WTC11 (cell line): ENCODE measurements around the gene GCFC2.
"Not testable (repeated sequence)": the region's sequence is repeated elsewhere in the genome, so short reads cannot be mapped to it uniquely, and the experiment has no call there.

Source experiments
- ATF1 ChIP-seq: sonication (generic); formaldehyde crosslinking; IDR thresholded peaks from 2 replicates; pipeline ENCODE4 v1.8.1; 2023; ENCODE audit warnings: mild to moderate bottlenecking, moderate library complexity, missing genetic modification reagents
- EMX1 ChIP-seq: fragments of 250-450 bp; sonication (Bioruptor Pico); IDR thresholded peaks from 2 replicates; pipeline ENCODE4 v1.8.0; 2021; ENCODE audit warnings: mild to moderate bottlenecking
- FOXK1 ChIP-seq: sonication (generic); formaldehyde crosslinking; IDR thresholded peaks from 2 replicates; pipeline ENCODE4 v1.8.0; 2022; ENCODE audit warnings: mild to moderate bottlenecking, moderate library complexity, missing genetic modification reagents
- SMAD3 ChIP-seq: sonication (generic); formaldehyde crosslinking; IDR thresholded peaks from 2 replicates; pipeline ENCODE4 v1.8.0; 2022; ENCODE audit warnings: missing genetic modification reagents, mild to moderate bottlenecking, borderline replicate concordance
- SP1 ChIP-seq: sonication (generic); formaldehyde crosslinking; conservative IDR thresholded peaks from 2 replicates; pipeline ENCODE4 v1.8.1; 2022; ENCODE audit warnings: missing genetic modification reagents
- ZBTB21 ChIP-seq: sonication (generic); formaldehyde crosslinking; IDR thresholded peaks from 2 replicates; pipeline ENCODE4 v1.8.1; 2023; ENCODE audit warnings: mild to moderate bottlenecking, missing genetic modification reagents, borderline replicate concordance
- TF ChIP-seq, protein P1 (sequence below): fragments of 200-600 bp; IDR thresholded peaks from 2 replicates; pipeline ENCODE4 v1.8.0; 2022; ENCODE audit warnings: antibody characterized with exemption
- TF ChIP-seq, protein P2 (sequence below): sonication (generic); formaldehyde crosslinking; IDR thresholded peaks from 2 replicates; pipeline ENCODE4 v1.8.0; 2022; ENCODE audit warnings: missing genetic modification reagents
- TF ChIP-seq, protein P3 (sequence below): sonication (generic); formaldehyde crosslinking; IDR thresholded peaks from 2 replicates; pipeline ENCODE4 v1.8.0; 2023; ENCODE audit warnings: missing genetic modification reagents, mild to moderate bottlenecking, borderline replicate concordance
- TF ChIP-seq, protein P4 (sequence below): sonication (generic); formaldehyde crosslinking; IDR thresholded peaks from 2 replicates; pipeline ENCODE4 v1.8.0; 2022; ENCODE audit warnings: mild to moderate bottlenecking, missing genetic modification reagents

DNA sequence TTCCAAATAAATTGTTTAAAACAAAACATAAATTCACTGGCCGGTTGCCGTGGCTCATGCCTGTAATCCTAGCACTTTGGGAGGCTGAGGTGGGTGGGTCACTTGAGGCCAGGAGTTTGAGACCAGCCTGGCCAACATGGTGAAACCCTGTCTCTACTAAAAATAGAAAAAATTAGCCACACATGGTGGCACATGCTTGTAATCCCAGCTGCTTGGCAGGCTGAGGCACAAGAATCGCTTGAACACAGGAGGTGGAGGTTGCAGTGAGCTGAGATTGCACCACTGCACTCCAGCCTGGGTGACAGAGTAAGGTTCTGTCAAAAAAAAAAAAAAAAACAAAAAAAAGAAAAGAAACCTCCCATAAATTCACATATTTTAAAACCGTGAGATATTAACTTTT, 35.3 kb downstream of the GCFC2 start:
- TF ChIP-seq, protein P1, sequence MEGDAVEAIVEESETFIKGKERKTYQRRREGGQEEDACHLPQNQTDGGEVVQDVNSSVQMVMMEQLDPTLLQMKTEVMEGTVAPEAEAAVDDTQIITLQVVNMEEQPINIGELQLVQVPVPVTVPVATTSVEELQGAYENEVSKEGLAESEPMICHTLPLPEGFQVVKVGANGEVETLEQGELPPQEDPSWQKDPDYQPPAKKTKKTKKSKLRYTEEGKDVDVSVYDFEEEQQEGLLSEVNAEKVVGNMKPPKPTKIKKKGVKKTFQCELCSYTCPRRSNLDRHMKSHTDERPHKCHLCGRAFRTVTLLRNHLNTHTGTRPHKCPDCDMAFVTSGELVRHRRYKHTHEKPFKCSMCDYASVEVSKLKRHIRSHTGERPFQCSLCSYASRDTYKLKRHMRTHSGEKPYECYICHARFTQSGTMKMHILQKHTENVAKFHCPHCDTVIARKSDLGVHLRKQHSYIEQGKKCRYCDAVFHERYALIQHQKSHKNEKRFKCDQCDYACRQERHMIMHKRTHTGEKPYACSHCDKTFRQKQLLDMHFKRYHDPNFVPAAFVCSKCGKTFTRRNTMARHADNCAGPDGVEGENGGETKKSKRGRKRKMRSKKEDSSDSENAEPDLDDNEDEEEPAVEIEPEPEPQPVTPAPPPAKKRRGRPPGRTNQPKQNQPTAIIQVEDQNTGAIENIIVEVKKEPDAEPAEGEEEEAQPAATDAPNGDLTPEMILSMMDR = not testable (repeated sequence)
- TF ChIP-seq, protein P2, sequence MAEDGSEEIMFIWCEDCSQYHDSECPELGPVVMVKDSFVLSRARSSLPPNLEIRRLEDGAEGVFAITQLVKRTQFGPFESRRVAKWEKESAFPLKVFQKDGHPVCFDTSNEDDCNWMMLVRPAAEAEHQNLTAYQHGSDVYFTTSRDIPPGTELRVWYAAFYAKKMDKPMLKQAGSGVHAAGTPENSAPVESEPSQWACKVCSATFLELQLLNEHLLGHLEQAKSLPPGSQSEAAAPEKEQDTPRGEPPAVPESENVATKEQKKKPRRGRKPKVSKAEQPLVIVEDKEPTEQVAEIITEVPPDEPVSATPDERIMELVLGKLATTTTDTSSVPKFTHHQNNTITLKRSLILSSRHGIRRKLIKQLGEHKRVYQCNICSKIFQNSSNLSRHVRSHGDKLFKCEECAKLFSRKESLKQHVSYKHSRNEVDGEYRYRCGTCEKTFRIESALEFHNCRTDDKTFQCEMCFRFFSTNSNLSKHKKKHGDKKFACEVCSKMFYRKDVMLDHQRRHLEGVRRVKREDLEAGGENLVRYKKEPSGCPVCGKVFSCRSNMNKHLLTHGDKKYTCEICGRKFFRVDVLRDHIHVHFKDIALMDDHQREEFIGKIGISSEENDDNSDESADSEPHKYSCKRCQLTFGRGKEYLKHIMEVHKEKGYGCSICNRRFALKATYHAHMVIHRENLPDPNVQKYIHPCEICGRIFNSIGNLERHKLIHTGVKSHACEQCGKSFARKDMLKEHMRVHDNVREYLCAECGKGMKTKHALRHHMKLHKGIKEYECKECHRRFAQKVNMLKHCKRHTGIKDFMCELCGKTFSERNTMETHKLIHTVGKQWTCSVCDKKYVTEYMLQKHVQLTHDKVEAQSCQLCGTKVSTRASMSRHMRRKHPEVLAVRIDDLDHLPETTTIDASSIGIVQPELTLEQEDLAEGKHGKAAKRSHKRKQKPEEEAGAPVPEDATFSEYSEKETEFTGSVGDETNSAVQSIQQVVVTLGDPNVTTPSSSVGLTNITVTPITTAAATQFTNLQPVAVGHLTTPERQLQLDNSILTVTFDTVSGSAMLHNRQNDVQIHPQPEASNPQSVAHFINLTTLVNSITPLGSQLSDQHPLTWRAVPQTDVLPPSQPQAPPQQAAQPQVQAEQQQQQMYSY (CRISPR knock-in tag) = not testable (repeated sequence)
- not testable (repeated sequence) for TF ChIP-seq ATF1 (CRISPR knock-in tag); SP1 (CRISPR knock-in tag); ZBTB21; SMAD3 (CRISPR knock-in tag); EMX1 (CRISPR knock-in tag); FOXK1 (CRISPR knock-in tag)
- TF ChIP-seq, protein P3, sequence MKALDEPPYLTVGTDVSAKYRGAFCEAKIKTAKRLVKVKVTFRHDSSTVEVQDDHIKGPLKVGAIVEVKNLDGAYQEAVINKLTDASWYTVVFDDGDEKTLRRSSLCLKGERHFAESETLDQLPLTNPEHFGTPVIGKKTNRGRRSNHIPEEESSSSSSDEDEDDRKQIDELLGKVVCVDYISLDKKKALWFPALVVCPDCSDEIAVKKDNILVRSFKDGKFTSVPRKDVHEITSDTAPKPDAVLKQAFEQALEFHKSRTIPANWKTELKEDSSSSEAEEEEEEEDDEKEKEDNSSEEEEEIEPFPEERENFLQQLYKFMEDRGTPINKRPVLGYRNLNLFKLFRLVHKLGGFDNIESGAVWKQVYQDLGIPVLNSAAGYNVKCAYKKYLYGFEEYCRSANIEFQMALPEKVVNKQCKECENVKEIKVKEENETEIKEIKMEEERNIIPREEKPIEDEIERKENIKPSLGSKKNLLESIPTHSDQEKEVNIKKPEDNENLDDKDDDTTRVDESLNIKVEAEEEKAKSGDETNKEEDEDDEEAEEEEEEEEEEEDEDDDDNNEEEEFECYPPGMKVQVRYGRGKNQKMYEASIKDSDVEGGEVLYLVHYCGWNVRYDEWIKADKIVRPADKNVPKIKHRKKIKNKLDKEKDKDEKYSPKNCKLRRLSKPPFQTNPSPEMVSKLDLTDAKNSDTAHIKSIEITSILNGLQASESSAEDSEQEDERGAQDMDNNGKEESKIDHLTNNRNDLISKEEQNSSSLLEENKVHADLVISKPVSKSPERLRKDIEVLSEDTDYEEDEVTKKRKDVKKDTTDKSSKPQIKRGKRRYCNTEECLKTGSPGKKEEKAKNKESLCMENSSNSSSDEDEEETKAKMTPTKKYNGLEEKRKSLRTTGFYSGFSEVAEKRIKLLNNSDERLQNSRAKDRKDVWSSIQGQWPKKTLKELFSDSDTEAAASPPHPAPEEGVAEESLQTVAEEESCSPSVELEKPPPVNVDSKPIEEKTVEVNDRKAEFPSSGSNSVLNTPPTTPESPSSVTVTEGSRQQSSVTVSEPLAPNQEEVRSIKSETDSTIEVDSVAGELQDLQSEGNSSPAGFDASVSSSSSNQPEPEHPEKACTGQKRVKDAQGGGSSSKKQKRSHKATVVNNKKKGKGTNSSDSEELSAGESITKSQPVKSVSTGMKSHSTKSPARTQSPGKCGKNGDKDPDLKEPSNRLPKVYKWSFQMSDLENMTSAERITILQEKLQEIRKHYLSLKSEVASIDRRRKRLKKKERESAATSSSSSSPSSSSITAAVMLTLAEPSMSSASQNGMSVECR (CRISPR knock-in tag) = not testable (repeated sequence)
- TF ChIP-seq, protein P4, sequence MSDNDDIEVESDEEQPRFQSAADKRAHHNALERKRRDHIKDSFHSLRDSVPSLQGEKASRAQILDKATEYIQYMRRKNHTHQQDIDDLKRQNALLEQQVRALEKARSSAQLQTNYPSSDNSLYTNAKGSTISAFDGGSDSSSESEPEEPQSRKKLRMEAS (CRISPR knock-in tag) = not testable (repeated sequence)
